Stomach (tissue), 9 donors: Measurements from ENCODE around the gene MYO3B. TPM values are rescaled to one million over a fixed set of nuclear protein-coding genes. Genes with fewer than 3 reads are reported as not detected.

ENCODE experiments used
- DNase-seq, 2 donors: peaks; one replicate each; pipeline versions ENCODE4 v3.0.0 to v3.0.0-alpha.2; 2013 to 2019
- H3K27ac ChIP-seq, 5 donors: fragments of 200-600 bp in 4 of 5; sonication (generic) in 4 of 5; one replicate each; pipeline ENCODE4 v1.5.1; 2013 to 2019; ENCODE audit warnings: mild to moderate bottlenecking in 1 of 5, moderate library complexity in 1 of 5
- H3K27me3 ChIP-seq, 3 donors: fragments of 200-600 bp; sonication (generic); one replicate each; pipeline ENCODE4 v1.5.1; 2017 to 2019; ENCODE audit warnings: mixed run types in 1 of 3
- H3K36me3 ChIP-seq, 4 donors: fragments of 200-600 bp; sonication (generic); 1 replicate in 3 of 4; 2 replicates in 1 of 4; pipeline ENCODE4 v1.5.1; 2016 to 2019
- H3K4me1 ChIP-seq, 4 donors: fragments of 200-600 bp; sonication (generic); one replicate each; pipeline ENCODE4 v1.5.1; 2016 to 2019
- H3K4me3 ChIP-seq, 4 donors: fragments of 200-600 bp; sonication (generic) in 3 of 4; one replicate each; pipeline ENCODE4 v1.5.1; 2016 to 2019; ENCODE audit warnings: mild to moderate bottlenecking in 1 of 4
- H3K9me3 ChIP-seq, 4 donors: fragments of 200-600 bp; sonication (generic); one replicate each; pipeline ENCODE4 v1.5.1; 2016 to 2019
- CTCF ChIP-seq, 7 experiments: fragments of 450-650 bp in 4 of 7; fragments of 200-600 bp in 3 of 7; sonication (generic) in 3 of 7; IDR thresholded peaks; one replicate each; pipeline ENCODE4 v1.5.1; 2016 to 2019; ENCODE audit warnings: antibody characterized with exemption in 7 of 7, control low read depth in 2 of 7, mild to moderate bottlenecking in 1 of 7
- EP300 ChIP-seq: sonication (generic); formaldehyde crosslinking; IDR thresholded peaks from one replicate; pipeline ENCODE4 v1.6.1; 2017; ENCODE audit warnings: antibody characterized with exemption
- POLR2A ChIP-seq, 4 donors: fragments of 450-650 bp; IDR thresholded peaks; one replicate each; pipeline ENCODE4 v1.6.1; 2016; ENCODE audit warnings: antibody characterized with exemption in 4 of 4, control low read depth in 2 of 4, mild to moderate bottlenecking in 1 of 4, moderate library complexity in 1 of 4
- POLR2AphosphoS5 ChIP-seq, 3 donors: sonication (generic); formaldehyde crosslinking; IDR thresholded peaks; one replicate each; pipeline ENCODE4 v1.6.1; 2016; ENCODE audit warnings: antibody characterized with exemption in 3 of 3
- WGBS, 5 donors: extraction: QIAGEN DNeasy Blood & Tissue Kit in 3 of 5; methylation state at CpG; one replicate each; pipeline versions ENCODE4 v1.1.5 to v1.1.7; 2013 to 2018; 5-methylcytosine and 5-hydroxymethylcytosine counted together
- intact Hi-C: fragments of 100-400 bp; cut with DNase I; formaldehyde crosslinking; loops from one replicate; pipeline ENCODE4 v1.15.1; 2023; ENCODE audit warnings: low total_unique reads
- polyA plus RNA-seq, 3 donors: library from polyadenylated mRNA; stranded (reverse); fragments of 200-250 nt; gene quantifications; one replicate each; pipeline ENCODE4 v1.2.3, GENCODE V29; 2013
- total RNA-seq, 5 donors: library from RNA; depleted of rRNA; stranded (reverse); fragments of >200 nt; gene quantifications; one replicate each; pipeline versions ENCODE4 v1.1.0 to v1.2.3, GENCODE V29; 2014 to 2016
- donor health status: healthy with polysubstance abuse.
- donor health status: Bipolar disorder and iron deficiency.
- donor health status: healthy.

Gene MYO3B
- total and polyA plus RNA-seq, 8 donors: 0.05 to 0.37 TPM; not detected in 6

- intact Hi-C loops: no loop called here
- Histone ChIP-seq H3K27ac (no peak overlapping the region), H3K4me1 (no peaks in the 10 kb centered on the region), H3K9me3 (no peaks in the 10 kb centered on the region), H3K27me3 (no peaks in the 10 kb centered on the region), H3K36me3 (no peaks in the 10 kb centered on the region), H3K4me3 (no peak overlapping the region)
- TF ChIP-seq POLR2A (IDR thresholded peaks at IDR 0.05) (no peak), POLR2AphosphoS5 (IDR thresholded peaks at IDR 0.05) (no peak), EP300 (no peak)
- 93 to 100% (median 94%) methylated on average over 1 of the region's 1 CpG for WGBS, 5 donors
- no peak for DNase-seq
Observed at GRCh38 chr2:170166735-170167134, 11.2 kb upstream of the MYO3B start.

- Histone ChIP-seq H3K36me3 (no peaks in the 10 kb centered on the region), H3K9me3 (no peaks in the 10 kb centered on the region), H3K4me1 (no peaks in the 10 kb centered on the region), H3K4me3 (no peak overlapping the region), H3K27ac (no peak overlapping the region), H3K27me3 (no peaks in the 10 kb centered on the region)
- intact Hi-C loops: no loop called here
- WGBS, 5 donors: 42 to 62% (median 50%) methylated on average over 5 of the region's 5 CpGs
- TF ChIP-seq POLR2AphosphoS5 (IDR thresholded peaks at IDR 0.05) (no peak), POLR2A (IDR thresholded peaks at IDR 0.05) (no peak), EP300 (no peak), CTCF (IDR thresholded peaks at IDR 0.05) (no peak)
- DNase-seq: peak in 1 of 2 donors; percentile 86
Observed at GRCh38 chr2:170170281-170171040, 7.5 kb upstream of the MYO3B start.

GRCh38 chr2:170176212-170176611 lies 1.7 kb upstream of the MYO3B start:
- no peaks in the 10 kb centered on the region for H3K9me3 ChIP-seq
- TF ChIP-seq CTCF (IDR thresholded peaks at IDR 0.05): no peak
- no peak for TF ChIP-seq EP300
- 79 to 85% (median 83%) methylated on average over 6 of the region's 6 CpGs for WGBS, 5 donors

GRCh38 chr2:170180031-170180566 lies 2.2 kb downstream of the MYO3B start:
- WGBS, 5 donors: 59 to 69% (median 67%) methylated on average over 3 of the region's 3 CpGs
- Histone ChIP-seq H3K9me3 (peaks cover 0 to 2% (median 1%) of the 10 kb centered on the region in 4 donors), H3K27ac (no peak overlapping the region), H3K27me3 (no peaks in the 10 kb centered on the region), H3K4me3 (no peak overlapping the region), H3K36me3 (no peaks in the 10 kb centered on the region), H3K4me1 (no peaks in the 10 kb centered on the region)
- intact Hi-C loops: no loop called here
- DNase-seq: no peak
- TF ChIP-seq EP300: no peak
- TF ChIP-seq CTCF (IDR thresholded peaks at IDR 0.05): no peak
- no peak for TF ChIP-seq POLR2A (IDR thresholded peaks at IDR 0.05)
- TF ChIP-seq POLR2AphosphoS5 (IDR thresholded peaks at IDR 0.05): no peak

More at GRCh38 chr2:170176212-170176611, 1.7 kb upstream of the MYO3B start:
- DNase-seq: no peak
- H3K36me3 ChIP-seq: no peaks in the 10 kb centered on the region
- H3K27me3 ChIP-seq: no peaks in the 10 kb centered on the region
- H3K4me1 ChIP-seq: no peaks in the 10 kb centered on the region
- H3K4me3 ChIP-seq: no peak overlapping the region
- intact Hi-C loops: no loop called here
- H3K27ac ChIP-seq: no peak overlapping the region

- H3K27me3 ChIP-seq: no peaks in the 10 kb centered on the region
- H3K4me1 ChIP-seq: no peaks in the 10 kb centered on the region
- H3K36me3 ChIP-seq: no peaks in the 10 kb centered on the region
- H3K27ac ChIP-seq: no peak overlapping the region
- intact Hi-C loops: no loop called here
- H3K9me3 ChIP-seq: peaks cover 0 to 13% (median 7%) of the 10 kb centered on the region in 4 donors
- TF ChIP-seq POLR2AphosphoS5 (IDR thresholded peaks at IDR 0.05): no peak
- TF ChIP-seq EP300: no peak
- TF ChIP-seq POLR2A (IDR thresholded peaks at IDR 0.05): no peak
- TF ChIP-seq CTCF (IDR thresholded peaks at IDR 0.05): no peak
- DNase-seq: no peak
- no peak overlapping the region for H3K4me3 ChIP-seq
- WGBS, 5 donors: 92 to 97% (median 93%) methylated on average over 5 of the region's 5 CpGs
Observed at GRCh38 chr2:170181602-170182001, 3.7 kb downstream of the MYO3B start.
